NCI-H82 treated with DMSO at 0.1 percent for 48 hours (cell line): ENCODE results near the gene CTRB1.

Experiments
- DNase-seq: peaks from one replicate; lab custom pipeline; 2025; ENCODE audit not compliant: unreplicated experiment; lab: John Stamatoyannopoulos, UW

The CTRB1 gene

GRCh38 chr16:75218256-75219076, at the start of gene CTRB1:
CTRB1 (plus strand) TSS chr16:75218988; CDS start chr16:75219008, 20 bp downstream.
- DNase-seq = no peak

GRCh38 chr16:75169899-75170405, 48.8 kb upstream of the CTRB1 start:
- DNase-seq = no peak

GRCh38 chr16:75172578-75172977, 46.2 kb upstream of the CTRB1 start:
- no peak for DNase-seq

- no peak for DNase-seq
Measured at GRCh38 chr16:75175074-75175473, 43.7 kb upstream of the CTRB1 start.

- DNase-seq = no peak
Measured at GRCh38 chr16:75176926-75177325, 41.9 kb upstream of the CTRB1 start.

- DNase-seq = no peak
Measured at GRCh38 chr16:75179208-75179607, 39.6 kb upstream of the CTRB1 start.

- no peak for DNase-seq
Measured at GRCh38 chr16:75181630-75182029, 37.2 kb upstream of the CTRB1 start.

- no peak for DNase-seq
Measured at GRCh38 chr16:75188832-75189477, 29.8 kb upstream of the CTRB1 start.

GRCh38 chr16:75189638-75190245, 29.0 kb upstream of the CTRB1 start:
- no peak for DNase-seq

- no peak for DNase-seq
Measured at GRCh38 chr16:75192606-75193264, 26.1 kb upstream of the CTRB1 start.

GRCh38 chr16:75193265-75193650, 25.5 kb upstream of the CTRB1 start:
- no peak for DNase-seq

GRCh38 chr16:75193730-75194444, 24.9 kb upstream of the CTRB1 start:
- DNase-seq = no peak

GRCh38 chr16:75195811-75196790, 22.7 kb upstream of the CTRB1 start:
- no peak for DNase-seq

- DNase-seq = no peak
Measured at GRCh38 chr16:75196836-75197235, 22.0 kb upstream of the CTRB1 start.

GRCh38 chr16:75197522-75198134, 21.2 kb upstream of the CTRB1 start:
- no peak for DNase-seq

- DNase-seq = no peak
Measured at GRCh38 chr16:75198135-75198600, 20.6 kb upstream of the CTRB1 start.

GRCh38 chr16:75202069-75202590, 16.7 kb upstream of the CTRB1 start:
- no peak for DNase-seq

- DNase-seq = no peak
Measured at GRCh38 chr16:75203096-75203495, 15.7 kb upstream of the CTRB1 start.
